ENCODE results near the gene GAMT.

DNA sequence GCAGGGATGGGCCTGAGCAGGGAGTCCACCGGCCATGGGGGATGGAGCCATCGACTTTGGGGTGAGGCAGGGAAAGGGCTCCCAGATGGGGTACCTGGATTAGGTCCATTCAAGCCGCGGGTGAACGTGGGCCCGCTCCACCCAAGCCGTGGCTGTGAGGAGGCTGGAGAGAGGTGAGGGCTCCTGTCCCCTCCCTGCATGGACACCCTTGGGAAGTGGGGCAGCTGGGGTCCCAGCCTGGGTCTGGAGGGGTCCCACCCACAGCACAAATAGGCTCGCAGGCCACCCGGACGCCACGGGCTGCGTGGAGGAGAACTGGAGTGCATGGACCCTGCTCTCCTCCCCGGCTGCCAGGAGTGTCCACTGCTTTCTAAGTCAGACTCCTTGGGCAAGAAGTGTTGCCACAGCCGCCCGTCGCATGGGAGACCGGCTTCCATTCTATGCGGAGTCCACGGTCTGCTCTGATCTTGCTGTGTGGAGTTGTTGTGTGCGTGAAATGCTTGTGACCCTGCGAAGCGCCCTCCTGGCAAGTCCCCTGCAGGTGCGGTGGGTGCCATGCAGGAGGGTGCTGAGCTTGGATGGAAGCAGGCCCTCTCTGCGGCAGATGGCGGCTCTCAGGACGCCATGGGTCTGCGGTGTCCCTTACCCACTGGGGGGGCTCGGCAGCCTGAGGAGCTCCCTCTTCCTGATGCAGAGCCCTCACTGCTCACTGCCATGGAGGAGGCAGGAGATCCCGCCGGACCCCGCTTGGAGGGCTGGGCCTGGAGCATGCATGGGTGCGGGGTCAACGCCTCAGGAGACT, 8.1 kb upstream of the GAMT start:
- no peak for TF ChIP-seq POLR2A (IDR thresholded peaks at IDR 0.05)
- TF ChIP-seq, protein P1, sequence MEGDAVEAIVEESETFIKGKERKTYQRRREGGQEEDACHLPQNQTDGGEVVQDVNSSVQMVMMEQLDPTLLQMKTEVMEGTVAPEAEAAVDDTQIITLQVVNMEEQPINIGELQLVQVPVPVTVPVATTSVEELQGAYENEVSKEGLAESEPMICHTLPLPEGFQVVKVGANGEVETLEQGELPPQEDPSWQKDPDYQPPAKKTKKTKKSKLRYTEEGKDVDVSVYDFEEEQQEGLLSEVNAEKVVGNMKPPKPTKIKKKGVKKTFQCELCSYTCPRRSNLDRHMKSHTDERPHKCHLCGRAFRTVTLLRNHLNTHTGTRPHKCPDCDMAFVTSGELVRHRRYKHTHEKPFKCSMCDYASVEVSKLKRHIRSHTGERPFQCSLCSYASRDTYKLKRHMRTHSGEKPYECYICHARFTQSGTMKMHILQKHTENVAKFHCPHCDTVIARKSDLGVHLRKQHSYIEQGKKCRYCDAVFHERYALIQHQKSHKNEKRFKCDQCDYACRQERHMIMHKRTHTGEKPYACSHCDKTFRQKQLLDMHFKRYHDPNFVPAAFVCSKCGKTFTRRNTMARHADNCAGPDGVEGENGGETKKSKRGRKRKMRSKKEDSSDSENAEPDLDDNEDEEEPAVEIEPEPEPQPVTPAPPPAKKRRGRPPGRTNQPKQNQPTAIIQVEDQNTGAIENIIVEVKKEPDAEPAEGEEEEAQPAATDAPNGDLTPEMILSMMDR (IDR thresholded peaks at IDR 0.05) = no peak
